Uterus (tissue), 2 donors: Measurements from ENCODE around the gene NPEPL1.

Experiments
- CTCF ChIP-seq, 4 experiments: fragments of 200-600 bp in 2 of 4; fragments of 450-650 bp in 2 of 4; sonication (generic) in 2 of 4; IDR thresholded peaks; one replicate each; pipeline ENCODE4 v1.5.1; 2016 to 2019; ENCODE audit warnings: antibody characterized with exemption in 4 of 4, mild to moderate bottlenecking in 2 of 4, moderate library complexity in 1 of 4
- POLR2A ChIP-seq, 2 donors: fragments of 450-650 bp; IDR thresholded peaks; one replicate each; pipeline ENCODE4 v1.6.1; 2016; ENCODE audit warnings: antibody characterized with exemption in 2 of 2, mild to moderate bottlenecking in 1 of 2, moderate library complexity in 1 of 2

- TF ChIP-seq CTCF (IDR thresholded peaks at IDR 0.05) = no peak
- no peak for TF ChIP-seq POLR2A (IDR thresholded peaks at IDR 0.05)
Observed at GRCh38 chr20:58749098-58749769, 56.6 kb downstream of the NPEPL1 start.
